HepG2 (cell line): ENCODE measurements around the gene BAG5. TPM values are rescaled to one million over a fixed set of nuclear protein-coding genes. Genes with fewer than 3 reads are reported as not detected.

Source experiments
- ATAC-seq: fragments of 200-7000 bp; cut with Tn5 transposase; 3 replicates; pipeline ENCODE4 v1.9.1; 2020; ENCODE audit warnings: mild to moderate bottlenecking, moderate library complexity
- BruUV-seq: library from RNA; stranded (reverse); fragments of 400-500 nt; replicated peaks from 2 replicates; lab custom pipeline; 2021; lab: Mats Ljungman, UMichigan
- CTCF ChIA-PET: fragments of 300-600 bp; formaldehyde crosslinking; extraction: SDS; loops from one replicate; lab custom pipeline; 2021; ENCODE audit warnings: low total read pairs, inconsistent platforms, low intra/inter-chr PET ratio; lab: Yijun Ruan, JAX
- POLR2A ChIA-PET: fragments of 350-600 bp; sonication (Branson Sonifier 250); formaldehyde crosslinking; loops from one replicate; lab custom pipeline; 2020; ENCODE audit warnings: antibody characterized with exemption, inconsistent platforms; lab: Yijun Ruan, JAX
- DNase-seq: peaks from one replicate; pipeline ENCODE4 v3.0.0-alpha.2; 2015; ENCODE audit warnings: low spot score
- FAIRE-seq: peaks from 3 replicates; lab custom pipeline; 2011; peaks lifted over from hg19 to GRCh38; lab: Jason Lieb, UNC
- H2AFZ ChIP-seq: one replicate; pipeline ENCODE4 v1.6.1; 2011; ENCODE audit warnings: low read length, inconsistent platforms
- H3K27ac ChIP-seq: fragments of 300-600 bp; 3 replicates; pipeline ENCODE4 v1.8.0; 2011; ENCODE audit warnings: mixed run types, mild to moderate bottlenecking, mixed read lengths, low read length, inconsistent platforms; ENCODE audit not compliant: insufficient read depth; ENCODE audit errors: extremely low read length
- H3K27me3 ChIP-seq, 2 experiments: fragments of 200-600 bp in 1 of 2; 2 replicates in 1 of 2; 3 replicates in 1 of 2; pipeline versions ENCODE4 v1.6.0 to v1.8.0; 2011; ENCODE audit warnings: low read length in 2 of 2, mild to moderate bottlenecking in 2 of 2, moderate library complexity in 2 of 2, inconsistent platforms in 1 of 2; ENCODE audit not compliant: insufficient read depth in 2 of 2, control insufficient read depth in 1 of 2
- H3K36me3 ChIP-seq, 2 experiments: fragments of 200-600 bp in 1 of 2; replicated peaks in 1 of 2; 2 replicates in 1 of 2; 3 replicates in 1 of 2; pipeline versions ENCODE4 v1.5.1 to v1.8.0; 2011; ENCODE audit warnings: low read length in 2 of 2, inconsistent platforms in 1 of 2; ENCODE audit not compliant: insufficient read depth in 2 of 2, control insufficient read depth in 1 of 2
- H3K4me1 ChIP-seq: 2 replicates; pipeline ENCODE4 v1.5.1; 2012; ENCODE audit warnings: low read length, inconsistent platforms; ENCODE audit not compliant: insufficient read depth
- H3K4me2 ChIP-seq: 2 replicates; pipeline ENCODE4 v1.6.0; 2011; ENCODE audit warnings: low read depth, low read length, inconsistent platforms
- H3K4me3 ChIP-seq, 3 experiments: fragments of 200-600 bp in 1 of 3; sonication (generic), shearing (Covaris generic) in 1 of 3; replicated peaks in 1 of 3; 2 replicates each; pipeline ENCODE4 v1.5.1; 2011 to 2016; ENCODE audit warnings: low read length in 3 of 3, inconsistent platforms in 2 of 3, low read depth in 2 of 3, mild to moderate bottlenecking in 2 of 3, control low read depth in 1 of 3, mixed read lengths in 1 of 3; ENCODE audit not compliant: insufficient read depth in 1 of 3
- H3K79me2 ChIP-seq: one replicate; pipeline ENCODE4 v1.6.1; 2011; ENCODE audit warnings: low read length, inconsistent platforms; ENCODE audit not compliant: insufficient read depth
- H3K9ac ChIP-seq: 2 replicates; pipeline ENCODE4 v1.6.0; 2011; ENCODE audit warnings: mild to moderate bottlenecking, low read depth, low read length, inconsistent platforms; ENCODE audit not compliant: insufficient read depth
- H3K9me3 ChIP-seq: 2 replicates; pipeline ENCODE4 v1.5.1; 2012; ENCODE audit warnings: mild to moderate bottlenecking, low read length
- H4K20me1 ChIP-seq: 2 replicates; pipeline ENCODE4 v1.6.0; 2011; ENCODE audit warnings: inconsistent platforms, mild to moderate bottlenecking, low read length, moderate library complexity; ENCODE audit not compliant: insufficient read depth
- CEBPZ ChIP-seq: IDR thresholded peaks from 2 replicates; pipeline ENCODE4 v1.6.1; 2012; ENCODE audit warnings: low read length, improper control_type of control experiment
- FOSL1 ChIP-seq: sonication (generic); formaldehyde crosslinking; IDR thresholded peaks from 2 replicates; pipeline ENCODE4 v1.9.0; 2021; ENCODE audit warnings: missing genetic modification reagents, borderline replicate concordance
- FOXA1 ChIP-seq, 2 experiments: fragments of 450-650 bp in 1 of 2; sonication (generic) in 1 of 2; formaldehyde crosslinking in 1 of 2; IDR thresholded peaks; 2 replicates each; pipeline versions ENCODE4 v1.4.0 to v1.6.1; 2016 to 2020; ENCODE audit warnings: missing genetic modification reagents in 1 of 2
- FUBP1 ChIP-seq: sonication (generic); formaldehyde crosslinking; IDR thresholded peaks from 2 replicates; pipeline ENCODE4 v1.5.1; 2020; ENCODE audit warnings: missing genetic modification reagents, mild to moderate bottlenecking, borderline replicate concordance
- KDM3A ChIP-seq: IDR thresholded peaks from 2 replicates; pipeline ENCODE4 v1.6.1; 2018; ENCODE audit warnings: low read depth, missing compliant biosample characterization
- MAZ ChIP-seq, 2 experiments: sonication (generic) in 1 of 2; formaldehyde crosslinking in 1 of 2; IDR thresholded peaks; 2 replicates each; pipeline versions ENCODE4 v1.5.0 to v1.6.1; 2012 to 2020; ENCODE audit warnings: low read depth in 2 of 2, mild to moderate bottlenecking in 2 of 2, borderline replicate concordance in 1 of 2, improper control_type of control experiment in 1 of 2, low read length in 1 of 2, missing genetic modification reagents in 1 of 2, moderate library complexity in 1 of 2
- MED13 ChIP-seq: sonication (generic); formaldehyde crosslinking; IDR thresholded peaks from 2 replicates; pipeline ENCODE4 v1.5.0; 2020; ENCODE audit warnings: missing genetic modification reagents
- RAD51 ChIP-seq: fragments of 450-650 bp; IDR thresholded peaks from 2 replicates; pipeline ENCODE4 v1.6.1; 2016; ENCODE audit warnings: borderline replicate concordance
- TBX2 ChIP-seq: sonication (generic); formaldehyde crosslinking; IDR thresholded peaks from 2 replicates; pipeline ENCODE4 v1.5.0; 2020; ENCODE audit warnings: missing genetic modification reagents, mild to moderate bottlenecking, borderline replicate concordance
- ZFP91 ChIP-seq: sonication (generic); formaldehyde crosslinking; IDR thresholded peaks from 2 replicates; pipeline ENCODE4 v1.9.0; 2022; ENCODE audit warnings: missing genetic modification reagents, mild to moderate bottlenecking, borderline replicate concordance
- WGBS: methylation state at CpG from one replicate; pipeline ENCODE4 v1.1.6; 2017; ENCODE audit warnings: low lambda C conversion rate; 5-methylcytosine and 5-hydroxymethylcytosine counted together
- in situ Hi-C: cut with HindIII; loops from 2 replicates; pipeline ENCODE4 v1.10.0; 2017; ENCODE audit warnings: low pct_unique_long_range_greater_than_20kb; ENCODE audit not compliant: extremely low pct_ligation_motif_present
- intact Hi-C: fragments of 100-400 bp; cut with micrococcal nuclease; formaldehyde crosslinking; loops from one replicate; pipeline ENCODE4 v1.10.0; 2022; ENCODE audit not compliant: unreplicated experiment
- polyA plus RNA-seq, 8 experiments: library from polyadenylated mRNA; depleted of rRNA in 3 of 8; stranded (reverse) in 7 of 8; unstranded in 1 of 8; fragments of >200 nt; fragmentation: Illumina TruSeq in 4 of 8; extraction: Trizol in 4 of 8; gene quantifications; 2 replicates each; pipeline versions ENCODE4 v1.2.1 to v1.2.3, GENCODE V29; 2011 to 2016; ENCODE audit warnings: low read depth in 4 of 8, missing spikeins in 1 of 8, mixed read lengths in 1 of 8; ENCODE audit not compliant: insufficient read depth in 1 of 8
- total RNA-seq, 5 experiments: library from RNA; depleted of rRNA; stranded (reverse); fragments of >200 nt; fragmentation: Illumina TruSeq; extraction: Trizol; gene quantifications; 2 replicates each; pipeline ENCODE4 v1.2.3, GENCODE V29; 2016; ENCODE audit warnings: low read depth in 1 of 5

The BAG5 gene
- total and polyA plus RNA-seq, 2 of the 13 experiments (the other 11 are each of a cell fraction or from before 2014, with no cell fraction given) = 3.5 to 21.0 TPM

GRCh38 chr14:103578401-103579075 is 16.1 kb upstream of the BAG5 start:
- Histone ChIP-seq H3K79me2 (no peaks in the 10 kb centered on the region), H4K20me1 (no peaks in the 10 kb centered on the region), H3K36me3 (peaks cover 18 to 30% of the 10 kb centered on the region in 2 experiments), H3K4me3 (no peak overlapping the region), H3K4me2 (no peak overlapping the region), H3K27me3 (no peaks in the 10 kb centered on the region), H3K9me3 (no peaks in the 10 kb centered on the region), H3K27ac (no peak overlapping the region), H2AFZ (no peak overlapping the region), H3K4me1 (no peaks in the 10 kb centered on the region), H3K9ac (no peak overlapping the region)
- no peak for FAIRE-seq
- 90% methylated on average over 8 of the region's 12 CpGs for WGBS
- BruUV-seq = no TSS peak
- DNase-seq = no peak
- ChIA-PET CTCF (no interaction called here), POLR2A (no interaction called here)
- intact Hi-C loops (no loop called here), in situ Hi-C loops (no loop called here)
- no peak for ATAC-seq
- TF ChIP-seq MAZ (IDR thresholded peaks at IDR 0.05; ENCODE audit: borderline replicate concordance, low read depth, low read length) (no peak), MAZ (CRISPR knock-in tag; IDR thresholded peaks at IDR 0.05; ENCODE audit: low read depth) (no peak), KDM3A (CRISPR knock-in tag) (no peak), TBX2 (CRISPR knock-in tag) (no peak), FOXA1 (IDR thresholded peaks at IDR 0.05) (no peak), FOXA1 (CRISPR knock-in tag; IDR thresholded peaks at IDR 0.05) (no peak), CEBPZ (no peak), ZFP91 (CRISPR knock-in tag) (no peak), FOSL1 (CRISPR knock-in tag) (no peak), MED13 (CRISPR knock-in tag) (no peak), FUBP1 (CRISPR knock-in tag) (no peak), RAD51 (no peak)
